AG08396 (cell line): ENCODE measurements around the gene NRSN2.
"Not testable (repeated sequence)": the region's sequence is repeated elsewhere in the genome, so short reads cannot be mapped to it uniquely, and the experiment has no call there.

ENCODE experiments used
- DNase-seq: peaks from one replicate; pipeline ENCODE4 v3.0.0; 2012; ENCODE audit warnings: low spot score, mixed read lengths

Gene NRSN2

DNA sequence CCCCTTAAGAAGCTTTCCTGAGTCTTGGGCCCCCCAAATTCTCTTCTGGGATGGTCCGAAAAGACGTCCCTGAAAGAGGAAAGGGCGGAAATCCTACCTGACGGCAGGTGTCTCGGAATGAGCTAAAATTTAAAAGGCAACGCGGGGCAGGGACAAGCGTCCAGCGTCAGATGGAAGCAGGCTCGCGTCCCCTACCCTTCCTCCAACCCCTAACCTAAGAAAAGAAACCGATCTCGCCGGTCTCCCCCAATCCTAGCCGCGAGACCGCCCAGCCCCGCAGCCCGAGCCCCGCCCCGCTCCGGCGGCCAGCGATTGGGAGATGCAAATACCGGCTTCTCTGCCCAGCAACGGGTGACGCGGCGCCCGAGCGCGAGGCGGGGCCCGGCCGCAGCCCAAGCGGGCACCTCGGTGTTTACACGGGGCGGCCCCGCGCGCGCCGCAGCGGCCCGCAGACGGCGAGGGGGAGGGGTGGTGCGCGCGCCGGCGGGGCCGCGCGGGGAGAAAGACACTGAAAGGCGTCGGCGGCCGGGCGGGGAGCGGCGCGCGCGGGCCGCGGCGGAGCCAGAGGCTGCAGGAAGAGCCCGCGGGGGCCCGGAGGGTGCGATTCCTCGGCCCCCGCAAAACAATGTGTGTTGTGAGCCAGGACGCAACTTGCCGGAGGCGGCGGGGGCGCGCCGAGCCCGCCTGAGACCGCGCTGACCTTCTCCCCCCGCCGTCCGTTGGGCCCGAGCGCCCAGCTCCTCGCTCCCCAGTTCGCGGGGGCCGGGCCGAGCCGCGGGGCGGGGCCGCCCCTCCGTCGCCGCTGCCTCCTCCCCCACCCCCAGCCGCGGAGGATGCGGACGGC, 21.6 kb upstream of the NRSN2 start, which contains the start of gene SOX12:
SOX12 (plus strand) TSS at position 508 of the 844 bp plus-strand sequence. CDS start 373 bp downstream, outside the sequence.
- peak; percentile 96 for DNase-seq

GRCh38 chr20:325889-326644, 20.8 kb upstream of the NRSN2 start:
- DNase-seq = peak; percentile 57

DNA sequence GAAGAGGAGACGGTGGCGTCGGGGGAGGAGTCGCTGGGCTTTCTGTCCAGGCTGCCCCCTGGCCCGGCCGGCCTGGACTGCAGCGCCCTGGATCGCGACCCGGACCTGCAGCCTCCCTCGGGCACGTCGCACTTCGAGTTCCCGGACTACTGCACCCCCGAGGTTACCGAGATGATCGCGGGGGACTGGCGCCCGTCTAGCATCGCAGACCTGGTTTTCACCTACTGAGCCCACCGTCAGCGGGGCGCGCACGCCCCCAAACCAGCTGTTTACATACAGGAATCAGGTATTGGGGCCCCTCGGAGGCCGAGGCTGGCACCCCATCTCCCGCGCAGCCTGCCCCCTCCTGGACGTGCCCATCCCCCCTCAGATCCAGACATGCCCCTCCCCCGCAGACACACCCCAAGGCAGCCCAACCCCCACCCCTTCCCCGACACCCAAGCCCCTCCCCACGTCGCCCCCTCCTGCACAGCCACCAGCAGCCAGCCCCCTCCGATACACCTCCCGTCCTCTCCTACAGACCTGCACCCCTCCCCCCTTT, 20.2 kb upstream of the NRSN2 start:
- peak; percentile 23 for DNase-seq

GRCh38 chr20:327186-328026, 19.5 kb upstream of the NRSN2 start:
- DNase-seq = peak; percentile 95

GRCh38 chr20:328027-328974, 18.6 kb upstream of the NRSN2 start:
- DNase-seq = no peak

- DNase-seq = no peak
Measured at GRCh38 chr20:328975-329695, 17.8 kb upstream of the NRSN2 start.

DNA sequence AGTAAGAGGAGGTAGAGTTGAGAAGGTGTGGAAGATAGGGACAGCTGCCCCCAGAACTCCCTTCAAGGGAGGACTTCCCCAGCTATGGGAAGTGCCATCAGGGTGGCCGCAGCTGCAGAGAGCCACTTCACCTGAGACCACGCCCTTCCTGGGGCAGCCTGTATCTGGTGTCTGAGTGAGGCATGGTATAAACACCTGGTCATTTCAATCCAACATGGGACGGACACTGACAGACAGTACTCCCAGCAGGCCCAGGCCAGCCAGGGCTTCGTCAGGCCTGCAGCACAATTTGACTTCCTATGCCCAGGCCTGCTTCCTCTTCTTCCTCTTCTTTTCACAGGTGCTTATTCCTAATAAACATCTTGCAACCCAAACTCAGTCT, 17.1 kb upstream of the NRSN2 start:
- DNase-seq = no peak

DNA sequence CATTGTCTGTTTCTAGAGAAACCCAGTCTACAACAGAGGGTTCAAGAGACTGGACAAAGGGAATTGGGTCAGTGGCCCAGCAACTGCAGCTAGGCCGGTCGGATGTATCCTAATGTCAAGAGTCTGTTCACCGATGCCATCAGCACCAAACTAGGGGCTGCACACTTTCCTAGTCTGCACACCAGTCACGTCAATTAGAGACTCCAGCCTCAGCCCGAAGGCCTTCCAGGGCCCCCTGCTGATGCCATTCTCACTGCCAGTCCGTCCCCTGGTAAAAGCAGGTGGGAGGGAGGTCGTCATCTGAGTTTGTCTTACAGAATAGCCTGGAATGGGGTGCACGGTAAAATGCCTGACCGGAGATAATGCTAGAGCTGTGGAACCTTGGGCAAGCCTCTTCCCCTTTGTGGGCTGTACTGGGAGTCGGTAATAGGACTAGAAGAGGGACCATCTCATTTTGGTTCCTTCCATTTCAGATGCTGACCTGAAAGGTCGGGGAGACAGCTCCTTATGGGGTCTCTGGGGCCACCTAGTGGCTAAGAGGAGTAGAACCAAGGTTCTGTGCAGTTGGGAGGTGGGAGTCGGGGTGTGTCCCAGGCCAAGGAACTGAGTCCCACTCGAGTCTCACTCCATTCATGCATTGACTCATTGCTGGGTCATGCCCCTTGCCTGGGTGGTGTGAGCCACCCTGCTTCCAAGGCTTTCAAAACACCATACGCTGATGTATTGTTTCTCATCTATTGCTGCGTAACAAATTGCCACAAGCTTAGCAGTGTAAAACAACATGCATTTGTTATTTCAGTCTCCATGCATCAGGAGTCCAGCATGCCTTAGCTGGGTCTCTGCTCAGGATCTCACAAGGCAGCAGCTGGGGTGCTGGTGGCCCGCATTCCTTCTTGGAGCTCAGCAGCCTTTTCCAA, 16.4 kb upstream of the NRSN2 start:
- DNase-seq = peak; percentile 77

- no peak for DNase-seq
Measured at GRCh38 chr20:334578-334977, 12.3 kb upstream of the NRSN2 start.

DNA sequence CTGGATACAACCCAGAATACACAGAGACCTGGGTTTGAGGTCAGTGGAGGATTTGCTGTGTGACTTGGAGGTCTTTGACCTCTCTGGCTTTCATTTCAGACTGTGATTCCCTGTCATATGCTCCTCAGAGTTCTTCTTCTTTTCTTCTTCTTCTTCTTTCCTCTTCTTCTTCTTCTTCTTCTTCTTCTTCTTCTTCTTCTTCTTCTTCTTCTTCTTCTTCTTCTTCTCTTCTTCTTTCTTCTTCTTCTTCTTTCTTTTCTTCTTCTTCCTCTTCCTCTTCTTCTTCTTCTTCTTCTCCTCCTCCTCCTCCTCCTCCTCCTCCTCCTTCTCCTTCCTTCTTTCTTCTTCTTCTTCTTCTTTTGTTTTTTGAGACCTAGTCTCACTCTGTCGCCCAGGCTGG, 10.9 kb upstream of the NRSN2 start:
- not testable (repeated sequence) for DNase-seq

- peak; percentile 61 for DNase-seq
Measured at GRCh38 chr20:341682-342081, 5.2 kb upstream of the NRSN2 start.

- no peak for DNase-seq
Measured at GRCh38 chr20:343107-343506, 3.8 kb upstream of the NRSN2 start.

- DNase-seq = no peak
Measured at GRCh38 chr20:346033-346639, 775 bp upstream of the NRSN2 start.

GRCh38 chr20:347317-347639, 367 bp downstream of the NRSN2 start:
- DNase-seq = no peak

DNA sequence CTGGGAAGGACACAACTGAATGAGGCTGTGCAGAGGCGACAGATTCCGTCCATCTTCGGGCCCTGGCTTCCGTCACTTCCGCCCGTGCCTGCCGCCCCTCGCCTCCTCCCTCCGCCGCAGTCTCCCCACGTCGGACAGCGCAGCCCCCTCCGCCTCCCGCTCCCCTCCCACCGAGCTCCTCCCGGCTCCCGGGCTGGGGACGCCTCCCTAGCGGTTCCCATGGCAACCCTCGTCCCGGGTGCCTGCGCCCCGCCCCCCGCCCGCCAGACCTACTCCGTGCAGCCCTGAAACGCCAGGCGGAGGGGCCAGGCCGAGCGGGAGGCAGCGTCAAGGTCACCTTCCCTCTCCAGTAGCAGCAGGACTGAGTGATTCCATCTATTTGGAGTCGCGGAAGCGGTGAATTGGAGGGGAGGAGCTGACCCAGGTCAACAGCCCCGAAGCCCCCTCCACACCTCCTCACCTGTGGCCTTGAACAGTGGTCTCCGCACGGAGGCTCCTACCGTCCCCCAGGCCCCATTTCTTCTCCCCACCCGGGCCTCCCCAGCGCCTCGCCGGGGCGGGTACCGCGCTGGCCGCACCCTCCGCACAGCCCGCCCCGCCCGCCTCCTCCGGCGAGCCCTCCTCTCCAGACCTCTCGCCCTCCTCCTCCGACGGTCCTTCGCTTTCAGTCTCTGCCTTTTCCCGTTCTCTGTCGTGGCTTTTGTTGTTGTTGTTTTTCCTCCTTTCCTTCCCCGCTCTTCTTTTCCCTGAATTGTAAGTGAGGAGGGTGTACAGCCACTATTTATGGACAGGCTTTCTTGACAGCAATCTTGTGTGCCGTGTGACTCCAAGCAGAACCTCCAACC, 951 bp downstream of the NRSN2 start:
- DNase-seq = peak; percentile 99

DNA sequence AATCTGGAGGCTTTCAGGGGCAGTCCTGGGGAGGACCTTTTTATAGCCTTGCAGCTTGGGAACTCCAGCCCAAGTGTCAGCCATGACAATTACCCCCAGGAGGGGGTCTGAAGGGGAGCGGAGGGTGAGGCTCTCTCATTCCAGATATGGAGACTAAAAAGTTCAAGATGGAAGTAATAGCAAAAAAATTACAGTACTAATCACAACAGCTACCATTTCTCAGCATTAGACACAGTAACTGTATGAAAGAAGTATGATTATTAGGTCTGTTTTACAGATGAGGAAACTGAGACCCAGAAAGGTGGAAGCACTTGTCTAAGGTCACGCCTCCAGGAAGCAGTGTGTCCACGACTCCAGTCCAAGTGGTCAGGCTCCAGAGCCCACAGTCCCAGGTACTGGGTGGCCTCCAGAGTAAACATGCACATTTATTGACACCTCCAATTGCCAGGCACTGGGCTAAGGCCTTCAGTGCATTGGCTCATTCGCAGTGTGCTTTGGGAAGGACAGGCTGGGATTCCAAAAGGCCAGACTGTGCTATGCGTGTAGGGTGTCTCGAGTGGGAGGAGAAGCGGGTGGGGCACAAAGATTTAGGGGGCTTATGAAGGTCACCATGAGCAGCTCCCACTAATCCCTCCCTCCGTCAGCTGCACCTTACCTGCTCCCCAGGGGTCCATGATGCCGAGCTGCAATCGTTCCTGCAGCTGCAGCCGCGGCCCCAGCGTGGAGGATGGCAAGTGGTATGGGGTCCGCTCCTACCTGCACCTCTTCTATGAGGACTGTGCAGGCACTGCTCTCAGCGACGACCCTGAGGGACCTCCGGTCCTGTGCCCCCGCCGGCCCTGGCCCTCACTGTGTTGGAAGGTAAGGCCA, 2.3 kb downstream of the NRSN2 start:
- no peak for DNase-seq

- no peak for DNase-seq
Measured at GRCh38 chr20:353166-353565, 6.3 kb downstream of the NRSN2 start.
